HK-2 (cell line): ENCODE results near the gene ACTR5.
"Not testable (repeated sequence)": the region's sequence is repeated elsewhere in the genome, so short reads cannot be mapped to it uniquely, and the experiment has no call there.

ENCODE experiments used
- DNase-seq: peaks from one replicate; pipeline ENCODE4 v3.0.0-alpha.2; 2018; ENCODE audit not compliant: unreplicated experiment

ACTR5 gene

DNA sequence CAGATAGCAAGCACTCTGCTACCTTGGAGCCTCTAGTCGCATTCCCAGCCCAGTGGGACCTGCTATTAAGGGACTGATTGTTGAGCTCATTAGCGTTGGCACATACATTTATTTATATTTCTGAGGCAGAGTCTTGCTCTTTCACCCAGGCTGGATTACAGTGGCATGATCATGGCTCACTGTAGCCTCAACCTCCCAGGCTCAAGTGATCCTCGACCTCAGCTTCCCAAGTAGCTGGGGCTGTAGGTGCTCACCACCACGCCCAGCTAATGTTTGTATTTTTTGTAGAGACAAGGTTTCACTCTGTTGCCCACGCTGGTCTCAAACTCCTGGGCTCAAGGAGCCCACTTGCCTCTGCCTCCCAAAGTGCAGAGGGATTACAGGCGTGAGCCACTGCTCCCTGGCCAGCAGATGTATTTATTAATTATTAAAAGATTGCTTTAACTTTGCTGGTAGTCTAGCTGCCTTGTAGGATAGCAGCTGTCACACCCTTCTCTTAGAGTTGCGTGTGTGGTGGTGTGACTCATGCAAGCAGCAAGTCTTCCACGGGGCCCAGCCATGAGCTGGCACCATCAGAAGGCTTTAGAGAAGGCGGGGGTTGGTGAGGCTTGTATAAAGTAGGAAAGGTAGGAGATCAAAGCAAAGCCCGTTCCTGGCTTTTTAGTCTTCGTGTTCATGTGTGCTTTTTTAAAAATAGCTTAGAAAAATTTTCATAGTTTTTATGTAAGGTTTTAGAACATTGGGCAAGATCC is 16.5 kb downstream of the ACTR5 start:
- DNase-seq = peak; percentile 85

GRCh38 chr20:38766071-38766470 is 17.8 kb downstream of the ACTR5 start:
- DNase-seq = no peak

DNA sequence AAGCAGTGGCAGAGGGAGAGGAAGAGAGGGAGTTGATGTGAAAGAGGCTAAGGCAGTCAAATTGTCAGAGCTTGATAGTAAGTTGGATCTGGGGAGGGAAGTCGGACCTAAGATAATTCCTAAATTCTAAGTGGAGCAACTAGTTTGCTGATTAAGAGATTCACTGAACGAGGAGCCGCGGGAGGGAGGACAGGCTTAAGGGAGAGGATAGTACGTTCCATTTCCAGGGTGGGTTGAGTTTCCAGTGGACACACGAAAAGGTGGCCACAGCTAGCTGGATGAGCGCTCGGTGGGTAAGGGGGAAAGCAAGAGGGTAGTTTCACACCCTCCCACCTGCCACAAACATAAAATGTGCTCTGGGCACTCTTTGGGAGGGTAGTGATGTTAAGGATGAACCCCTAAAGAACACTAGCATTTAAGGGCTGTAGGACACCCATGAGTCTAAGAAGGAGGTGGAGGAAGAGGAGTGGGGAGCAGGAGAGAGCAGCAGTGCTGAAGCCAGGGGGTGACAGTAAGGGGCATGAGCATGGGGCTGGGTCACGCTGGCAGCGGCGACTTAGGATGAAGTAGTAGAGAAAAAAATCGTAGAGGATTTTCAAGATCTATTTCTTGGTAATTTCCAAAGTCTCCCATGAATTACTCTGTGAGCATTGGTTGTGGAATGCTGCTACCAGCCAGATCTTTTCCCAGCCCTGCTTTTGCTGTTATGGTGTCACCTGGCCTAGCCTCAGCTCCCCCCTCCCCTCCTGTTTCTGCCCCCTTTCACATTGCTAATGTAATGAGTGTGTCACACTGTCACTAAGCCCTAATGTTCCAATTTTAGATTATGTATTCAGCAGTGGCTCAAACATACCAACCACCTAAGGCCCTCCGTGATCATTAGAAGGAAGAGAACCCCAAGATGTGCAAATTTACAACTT is 21.4 kb downstream of the ACTR5 start:
- no peak for DNase-seq

- no peak for DNase-seq
Measured at GRCh38 chr20:38770546-38770945, 22.3 kb downstream of the ACTR5 start.

GRCh38 chr20:38770970-38771369 is 22.7 kb downstream of the ACTR5 start:
- no peak for DNase-seq

- DNase-seq = no peak
Measured at GRCh38 chr20:38771621-38772020, 23.4 kb downstream of the ACTR5 start.

DNA sequence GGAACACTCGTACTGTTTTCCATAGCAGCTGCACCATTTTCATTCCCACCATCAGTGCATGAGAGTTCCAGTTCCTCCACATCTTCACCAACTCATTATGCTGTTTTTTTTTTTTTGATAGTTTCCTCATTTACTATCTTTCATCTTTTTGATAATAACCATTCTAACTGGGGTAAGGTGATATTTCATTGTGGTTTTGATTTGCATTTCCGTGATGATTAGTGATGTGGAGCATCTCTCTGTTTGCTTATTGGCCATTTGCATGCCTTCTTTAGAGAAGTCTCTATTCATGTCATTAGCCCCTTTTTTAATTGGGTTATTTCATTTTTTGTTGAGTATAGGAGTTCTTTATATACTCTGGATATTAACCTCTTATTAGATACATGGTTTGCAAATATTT is 25.9 kb downstream of the ACTR5 start:
- no peak for DNase-seq

GRCh38 chr20:38776363-38776762 is 28.1 kb downstream of the ACTR5 start:
- no peak for DNase-seq

DNA sequence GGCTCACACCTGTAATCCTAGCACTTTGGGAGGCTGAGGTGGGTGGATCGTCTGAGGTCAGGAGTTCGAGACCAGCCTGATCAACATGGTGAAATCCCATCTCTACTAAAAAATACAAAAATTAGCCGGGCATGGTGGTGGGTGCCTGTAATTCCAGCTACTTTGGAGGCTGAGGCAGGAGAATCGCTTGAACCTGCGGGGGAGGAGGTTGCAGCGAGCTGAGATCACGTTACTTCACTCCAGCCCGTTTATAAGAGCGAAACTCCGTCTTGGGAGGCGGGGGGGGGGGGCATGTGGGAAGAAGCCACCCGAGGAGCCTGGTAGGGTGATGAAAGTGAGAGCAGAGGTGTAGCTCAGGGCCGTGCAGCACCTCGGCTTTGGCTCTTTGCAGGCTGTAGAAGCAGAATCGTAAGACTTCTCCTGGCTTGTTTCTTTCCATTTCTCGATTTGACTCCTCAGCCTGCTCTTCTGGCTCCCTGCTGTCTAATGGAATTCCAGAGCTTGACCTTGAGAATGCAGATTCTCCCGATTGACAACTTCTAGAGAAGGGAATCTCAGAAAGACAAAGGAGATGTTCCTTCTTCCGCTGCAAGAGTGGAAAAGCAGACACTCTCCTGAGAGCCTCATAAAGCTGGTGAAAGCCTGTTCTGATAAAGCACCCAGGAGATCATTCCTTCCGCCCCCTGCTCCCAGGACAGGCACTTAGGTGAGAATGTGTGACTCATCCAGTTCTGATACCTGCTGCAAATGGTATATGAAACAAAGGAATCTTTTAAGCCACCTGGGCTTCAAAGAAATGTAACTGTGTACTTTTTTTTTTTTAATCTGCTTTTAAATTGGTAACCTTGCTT is 31.2 kb downstream of the ACTR5 start:
- no peak for DNase-seq

DNA sequence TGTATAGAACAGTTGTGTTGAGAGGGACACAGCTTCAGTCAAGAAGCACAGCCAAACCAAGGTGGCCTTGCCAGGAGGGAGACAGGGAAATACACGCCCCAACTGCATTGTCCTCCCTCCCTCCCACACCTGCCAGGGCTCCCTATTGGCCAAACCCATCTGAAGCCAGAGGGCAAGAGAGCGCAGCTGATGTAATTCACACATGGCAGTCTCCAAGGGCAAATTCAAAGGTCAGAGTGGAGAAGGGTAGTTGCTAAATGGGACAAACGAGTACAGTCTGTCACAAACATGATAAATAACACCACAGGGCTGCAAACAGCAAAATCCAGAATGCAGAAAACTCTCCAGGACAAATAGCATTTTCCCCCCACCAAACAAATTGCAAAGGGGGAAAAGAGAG is 34.0 kb downstream of the ACTR5 start:
- DNase-seq = no peak

GRCh38 chr20:38787870-38788269 is 39.6 kb downstream of the ACTR5 start:
- no peak for DNase-seq

GRCh38 chr20:38789503-38790199 is 41.4 kb downstream of the ACTR5 start:
- no peak for DNase-seq

DNA sequence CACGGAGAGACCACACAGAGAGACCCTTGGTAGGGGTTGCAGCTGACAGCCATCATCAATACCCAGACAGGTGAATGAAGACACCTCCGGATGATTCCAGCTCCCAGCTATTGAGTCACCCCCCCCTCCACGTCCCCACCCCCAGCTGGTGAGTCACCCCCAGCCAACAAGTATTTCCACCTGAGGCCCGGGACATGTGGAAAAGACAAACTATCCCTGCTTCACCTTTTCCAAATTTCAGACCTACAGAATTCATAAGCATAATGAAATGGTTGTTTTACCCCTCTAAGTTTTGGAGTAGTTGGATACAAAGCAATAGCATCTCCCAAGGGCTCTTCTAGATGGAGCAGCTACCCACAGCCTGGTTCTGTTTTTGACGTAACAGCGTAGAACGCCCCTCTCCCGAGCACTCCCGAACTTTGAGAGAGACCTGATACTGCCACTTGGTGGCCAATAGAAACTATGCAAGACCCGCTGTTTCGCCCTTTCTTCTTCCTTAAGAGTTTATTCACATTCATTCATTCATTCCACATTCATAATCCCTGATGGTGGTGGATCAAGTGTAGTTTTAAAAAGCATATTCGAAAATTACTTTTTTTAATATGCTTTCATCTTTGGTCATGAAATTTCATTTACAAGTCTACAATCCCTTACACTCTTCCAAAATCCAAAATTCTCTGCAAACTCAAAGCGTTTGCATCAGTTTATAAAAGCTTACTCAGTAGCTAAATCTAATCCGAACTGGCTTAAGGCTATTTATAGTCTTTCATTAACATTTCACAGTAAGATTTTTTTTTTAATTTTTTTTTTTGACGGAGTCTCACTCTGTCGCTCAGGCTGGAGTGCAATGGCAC is 42.2 kb downstream of the ACTR5 start:
- peak; percentile 32 for DNase-seq

DNA sequence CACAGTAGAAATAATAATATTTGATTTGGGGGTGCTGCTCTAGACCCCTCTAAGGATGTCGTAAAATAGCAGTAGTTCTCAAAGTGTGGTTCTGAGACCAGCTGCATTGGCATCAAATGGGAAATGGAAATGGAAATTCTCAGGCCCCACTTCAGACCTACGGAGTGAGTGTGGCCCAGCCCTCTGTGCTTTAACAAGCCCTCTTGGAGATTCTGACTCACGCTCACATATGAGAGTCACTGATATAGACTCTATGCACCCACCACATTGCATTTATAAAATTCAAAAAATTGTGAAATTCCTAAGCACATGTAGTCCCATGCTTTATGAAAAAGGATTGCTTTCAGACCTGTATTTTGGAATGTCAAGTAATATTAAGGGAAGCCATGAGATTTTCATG is 43.0 kb downstream of the ACTR5 start:
- no peak for DNase-seq

GRCh38 chr20:38791940-38792339 is 43.7 kb downstream of the ACTR5 start:
- no peak for DNase-seq

- not testable (repeated sequence) for DNase-seq
Measured at GRCh38 chr20:38794057-38794456, 45.8 kb downstream of the ACTR5 start.

- no peak for DNase-seq
Measured at GRCh38 chr20:38798266-38798665, 50.0 kb downstream of the ACTR5 start.

DNA sequence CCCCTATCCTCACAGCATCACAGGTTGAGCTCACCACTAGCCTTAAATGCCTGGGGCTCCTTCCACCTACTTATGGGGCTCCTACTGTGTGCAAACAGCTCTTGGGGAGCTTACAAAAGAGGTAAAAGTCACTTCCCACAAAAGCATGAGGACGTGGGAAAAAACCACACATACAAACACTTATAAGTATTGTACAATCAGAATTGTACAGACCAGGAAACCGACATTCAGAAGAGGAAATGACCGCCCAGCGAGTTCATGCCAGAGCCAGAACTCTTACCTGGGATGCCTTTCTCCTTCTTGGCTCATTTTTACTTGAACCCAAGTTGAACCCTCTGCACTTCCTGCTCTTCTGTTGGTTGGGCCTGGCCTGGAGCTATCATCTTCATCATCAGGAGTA is 50.9 kb downstream of the ACTR5 start:
- DNase-seq = no peak

DNA sequence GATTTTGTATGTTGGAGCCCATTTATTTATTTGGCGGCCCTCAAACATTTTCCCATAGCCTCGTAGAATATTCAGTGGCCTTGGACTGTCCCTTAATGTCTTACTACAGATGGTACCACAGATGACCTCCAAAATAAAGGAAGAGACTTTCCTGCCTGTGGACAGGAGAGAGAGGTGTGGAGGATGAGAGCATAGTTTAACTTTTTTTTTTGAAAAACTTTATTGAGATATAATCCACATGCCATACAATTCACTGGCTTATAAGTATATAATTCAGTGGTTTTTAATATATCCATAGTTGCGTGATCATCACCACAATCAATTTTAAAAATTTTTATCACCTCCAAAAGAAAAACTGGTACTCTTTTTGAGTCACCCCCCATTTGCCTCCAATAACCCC is 52.6 kb downstream of the ACTR5 start:
- no peak for DNase-seq

- no peak for DNase-seq
Measured at GRCh38 chr20:38804221-38804620, 56.0 kb downstream of the ACTR5 start.
